Measurements from ENCODE around the gene PYM1. TPM values are rescaled to one million over a fixed set of nuclear protein-coding genes. Genes with fewer than 3 reads are reported as not detected.

PYM1 gene
- total and polyA plus RNA-seq, 2 of the 8 experiments (the other 6 are each of a cell fraction or from before 2014, with no cell fraction given): 38.7 to 58.5 TPM

DNA sequence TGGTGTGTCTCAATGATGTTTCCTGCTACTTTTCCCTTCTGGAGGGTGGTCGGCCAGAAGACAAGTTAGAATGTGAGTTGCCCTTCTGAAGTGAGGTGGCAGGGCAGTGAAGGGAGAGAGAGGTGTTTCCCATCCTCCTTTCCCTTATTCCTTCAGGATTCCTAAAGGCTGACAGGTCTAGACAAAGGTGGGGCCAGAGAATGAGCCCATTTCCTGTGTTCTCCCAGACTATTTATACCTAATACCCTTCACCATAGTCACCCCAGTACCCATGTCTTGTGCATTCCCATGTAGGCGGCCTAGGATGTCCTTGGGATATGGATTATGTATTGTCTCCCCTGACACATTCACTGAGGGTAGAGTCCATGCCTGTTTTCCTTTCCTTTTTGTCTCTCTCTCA, 10.3 kb upstream of the PYM1 start (continued):
- TF ChIP-seq ATF2 (IDR thresholded peaks at IDR 0.05; ENCODE audit: low read length) (no peak), RBBP5 (IDR thresholded peaks at IDR 0.05; ENCODE audit: borderline replicate concordance, low read depth, low read length) (no peak), FOSL1 (IDR thresholded peaks at IDR 0.05; ENCODE audit: insufficient read depth, low read depth, low read length) (no peak), CBX8 (IDR thresholded peaks at IDR 0.05; ENCODE audit: borderline replicate concordance, low read depth, low read length) (no peak), MAFK (IDR thresholded peaks at IDR 0.05; ENCODE audit: low read depth, low read length) (no peak), EZH2 (IDR thresholded peaks at IDR 0.05; ENCODE audit: low read depth, low read length, severe bottlenecking) (no peak)

All from H1 (cell line).